ENCODE data around the gene SSMEM1. TPM values are rescaled to one million over a fixed set of nuclear protein-coding genes. Genes with fewer than 3 reads are reported as not detected.

The SSMEM1 gene
- total RNA-seq, 1 donor from 2014 or later = not detected

GRCh38 chr7:130210181-130210935 lies 2.7 kb downstream of the SSMEM1 start:
- Mint-ChIP-seq H3K27me3 (no peaks in the 10 kb centered on the region), H3K4me3 (ENCODE audit: low read depth) (no peak overlapping the region), H3K36me3 (ENCODE audit: insufficient read depth) (no peaks in the 10 kb centered on the region), H3K9me3 (ENCODE audit: low read depth) (no peaks in the 10 kb centered on the region), H3K4me1 (ENCODE audit: low read depth) (no peaks in the 10 kb centered on the region), H3K27ac (no peak overlapping the region)
- DNase-seq (ENCODE audit: low spot score, unreplicated experiment) = no peak
- TF ChIP-seq, protein P1, sequence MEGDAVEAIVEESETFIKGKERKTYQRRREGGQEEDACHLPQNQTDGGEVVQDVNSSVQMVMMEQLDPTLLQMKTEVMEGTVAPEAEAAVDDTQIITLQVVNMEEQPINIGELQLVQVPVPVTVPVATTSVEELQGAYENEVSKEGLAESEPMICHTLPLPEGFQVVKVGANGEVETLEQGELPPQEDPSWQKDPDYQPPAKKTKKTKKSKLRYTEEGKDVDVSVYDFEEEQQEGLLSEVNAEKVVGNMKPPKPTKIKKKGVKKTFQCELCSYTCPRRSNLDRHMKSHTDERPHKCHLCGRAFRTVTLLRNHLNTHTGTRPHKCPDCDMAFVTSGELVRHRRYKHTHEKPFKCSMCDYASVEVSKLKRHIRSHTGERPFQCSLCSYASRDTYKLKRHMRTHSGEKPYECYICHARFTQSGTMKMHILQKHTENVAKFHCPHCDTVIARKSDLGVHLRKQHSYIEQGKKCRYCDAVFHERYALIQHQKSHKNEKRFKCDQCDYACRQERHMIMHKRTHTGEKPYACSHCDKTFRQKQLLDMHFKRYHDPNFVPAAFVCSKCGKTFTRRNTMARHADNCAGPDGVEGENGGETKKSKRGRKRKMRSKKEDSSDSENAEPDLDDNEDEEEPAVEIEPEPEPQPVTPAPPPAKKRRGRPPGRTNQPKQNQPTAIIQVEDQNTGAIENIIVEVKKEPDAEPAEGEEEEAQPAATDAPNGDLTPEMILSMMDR (IDR thresholded peaks at IDR 0.05; ENCODE audit: unreplicated experiment) = no peak

DNA sequence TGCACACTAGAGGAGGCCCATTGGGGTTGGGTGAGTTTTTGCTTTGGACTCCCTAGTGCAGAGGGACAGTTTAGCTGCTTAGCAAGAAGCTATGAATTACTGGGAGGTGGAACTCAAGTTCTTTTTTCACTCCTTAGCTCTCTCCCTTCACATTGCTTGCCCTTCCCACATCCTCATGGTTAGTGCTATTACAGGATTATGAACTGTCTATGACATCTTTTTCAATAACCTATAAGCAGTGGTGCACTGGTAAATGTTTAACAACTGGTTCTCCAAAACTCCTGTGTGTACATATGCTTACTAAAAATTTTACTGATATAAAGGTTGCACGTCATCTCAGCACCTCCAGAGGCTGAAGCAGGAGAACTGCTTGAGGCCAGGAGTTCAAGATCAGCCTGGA lies 6.2 kb downstream of the SSMEM1 start:
- no peak overlapping the region for H3K27ac Mint-ChIP-seq
- H3K4me1 Mint-ChIP-seq (ENCODE audit: low read depth) = no peaks in the 10 kb centered on the region
- no peak for DNase-seq (ENCODE audit: low spot score, unreplicated experiment)
- TF ChIP-seq, protein P1 (IDR thresholded peaks at IDR 0.05; ENCODE audit: unreplicated experiment) = no peak
- H3K4me3 Mint-ChIP-seq (ENCODE audit: low read depth) = no peak overlapping the region
- no peaks in the 10 kb centered on the region for H3K36me3 Mint-ChIP-seq (ENCODE audit: insufficient read depth)
- H3K9me3 Mint-ChIP-seq (ENCODE audit: low read depth) = no peaks in the 10 kb centered on the region
- no peaks in the 10 kb centered on the region for H3K27me3 Mint-ChIP-seq

DNA sequence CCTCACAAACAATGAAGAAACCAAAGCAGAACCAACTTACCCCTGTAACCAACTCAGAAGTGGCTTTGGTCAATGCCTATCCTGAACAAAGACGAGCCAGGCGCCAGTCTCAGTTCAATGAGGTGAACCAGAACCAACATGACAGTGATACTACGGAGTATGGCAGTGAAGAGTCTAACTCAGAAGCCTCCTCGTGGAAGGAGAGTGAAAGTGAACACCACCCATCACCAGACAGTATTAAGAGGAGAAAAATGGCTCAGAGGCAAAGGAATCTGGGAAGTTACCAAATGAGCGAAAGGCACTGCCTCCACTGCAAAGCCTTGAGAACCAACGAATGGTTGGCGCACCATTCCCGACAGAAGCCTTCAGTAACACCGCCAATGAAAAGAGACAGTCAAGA lies 8.4 kb downstream of the SSMEM1 start:
- no peak overlapping the region for H3K4me3 Mint-ChIP-seq (ENCODE audit: low read depth)
- peaks cover 11% of the 10 kb centered on the region for H3K4me1 Mint-ChIP-seq (ENCODE audit: low read depth)
- TF ChIP-seq, protein P1 (IDR thresholded peaks at IDR 0.05; ENCODE audit: unreplicated experiment) = no peak
- H3K36me3 Mint-ChIP-seq (ENCODE audit: insufficient read depth) = no peaks in the 10 kb centered on the region
- no peak overlapping the region for H3K27ac Mint-ChIP-seq
- DNase-seq (ENCODE audit: low spot score, unreplicated experiment) = no peak
- no peaks in the 10 kb centered on the region for H3K27me3 Mint-ChIP-seq
- no peaks in the 10 kb centered on the region for H3K9me3 Mint-ChIP-seq (ENCODE audit: low read depth)

GRCh38 chr7:130216750-130217149 lies 9.1 kb downstream of the SSMEM1 start:
- Mint-ChIP-seq H3K27me3 (no peaks in the 10 kb centered on the region), H3K36me3 (ENCODE audit: insufficient read depth) (no peaks in the 10 kb centered on the region), H3K9me3 (ENCODE audit: low read depth) (no peaks in the 10 kb centered on the region), H3K4me3 (ENCODE audit: low read depth) (no peak overlapping the region), H3K4me1 (ENCODE audit: low read depth) (peaks cover 11% of the 10 kb centered on the region), H3K27ac (no peak overlapping the region)
- TF ChIP-seq, protein P1 (IDR thresholded peaks at IDR 0.05; ENCODE audit: unreplicated experiment) = no peak
- no peak for DNase-seq (ENCODE audit: low spot score, unreplicated experiment)

DNA sequence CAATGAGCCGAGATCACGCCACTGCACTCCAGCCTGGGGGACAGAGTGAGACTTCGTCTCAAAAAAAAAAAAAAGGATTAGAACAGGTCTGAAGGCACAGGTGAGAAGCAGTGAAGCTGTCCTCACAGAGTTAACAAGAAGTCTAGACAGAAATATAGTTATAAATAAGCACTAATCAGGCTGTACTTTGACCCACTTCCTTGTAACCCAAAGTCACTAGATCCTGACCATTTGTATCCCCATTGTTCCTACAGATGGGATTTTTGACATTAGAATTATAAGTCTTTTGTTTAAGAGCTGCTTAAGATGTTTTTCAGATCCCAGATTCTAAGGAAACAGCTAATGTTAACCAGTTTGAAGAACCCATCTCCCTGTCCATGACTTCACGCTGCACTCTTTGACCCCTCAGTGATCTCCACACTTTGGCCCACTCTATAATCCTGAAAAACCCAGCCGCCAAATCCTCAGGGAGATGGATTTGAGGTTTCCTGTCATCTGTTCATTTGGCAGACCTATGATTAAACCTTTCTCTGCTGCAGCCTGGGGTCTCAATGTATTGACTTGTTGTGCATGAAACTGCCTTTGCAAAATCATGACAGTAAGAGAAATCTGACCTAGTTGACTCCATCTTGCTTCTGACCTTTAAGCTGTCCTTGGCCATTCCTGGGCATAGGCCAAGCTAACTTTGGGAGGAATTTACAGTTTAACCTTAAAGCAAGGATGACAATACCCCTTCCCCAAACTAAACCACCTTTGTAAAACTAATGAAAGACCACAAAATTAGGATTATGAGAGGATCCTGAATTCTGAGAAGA lies 11.4 kb downstream of the SSMEM1 start:
- no peaks in the 10 kb centered on the region for H3K9me3 Mint-ChIP-seq (ENCODE audit: low read depth)
- no peak for DNase-seq (ENCODE audit: low spot score, unreplicated experiment)
- H3K36me3 Mint-ChIP-seq (ENCODE audit: insufficient read depth) = no peaks in the 10 kb centered on the region
- no peak overlapping the region for H3K4me3 Mint-ChIP-seq (ENCODE audit: low read depth)
- no peaks in the 10 kb centered on the region for H3K27me3 Mint-ChIP-seq
- peak overlapping the region; percentile 23 for H3K27ac Mint-ChIP-seq
- H3K4me1 Mint-ChIP-seq (ENCODE audit: low read depth) = peaks cover 11% of the 10 kb centered on the region
- TF ChIP-seq, protein P1 (IDR thresholded peaks at IDR 0.05; ENCODE audit: unreplicated experiment) = no peak

Measured in progenitor cell of endocrine pancreas (in vitro differentiated cells).